HG02973 (cell line): ENCODE data around the gene UBE3B.

Experiments
- ATAC-seq: cut with Tn5 transposase; IDR thresholded peaks from one replicate; pipeline ENCODE4 v1.9.1; 2021; ENCODE audit warnings: moderate library complexity; ENCODE audit not compliant: unreplicated experiment

The UBE3B gene

DNA sequence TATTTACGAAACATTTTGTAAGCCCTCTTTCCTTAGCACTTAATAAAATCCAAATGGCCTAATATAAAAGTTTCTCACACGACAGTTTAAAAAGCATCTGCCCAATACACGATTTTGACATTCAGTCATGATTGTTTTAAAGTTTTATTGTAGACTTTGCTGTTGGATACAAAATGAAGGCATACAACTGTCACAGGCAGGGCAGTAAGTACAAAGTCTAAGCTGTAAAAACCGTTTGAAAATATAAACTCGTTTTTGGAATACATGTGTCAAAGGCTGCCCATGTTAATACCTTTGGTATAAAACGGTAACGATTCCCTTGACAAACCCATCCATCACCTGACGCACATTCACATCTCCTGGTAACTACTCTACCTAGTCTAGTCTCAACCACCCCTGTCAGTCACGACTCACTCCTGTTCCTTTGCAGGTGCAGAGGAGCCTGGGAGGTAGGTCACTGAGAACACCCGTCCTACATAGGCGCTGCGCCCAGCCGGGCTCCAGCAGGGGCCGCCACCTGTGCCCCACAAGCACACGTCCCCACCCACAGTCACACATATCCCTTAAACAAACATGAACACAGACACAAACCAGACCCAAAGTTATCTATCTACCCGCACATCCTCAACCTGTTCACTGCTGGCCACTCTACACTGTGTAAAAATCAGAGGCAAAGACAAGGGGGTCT lies 27.4 kb upstream of the UBE3B start:
- no peak for ATAC-seq

- ATAC-seq: no peak
Measured at GRCh38 chr12:109450980-109451379, 26.5 kb upstream of the UBE3B start.

DNA sequence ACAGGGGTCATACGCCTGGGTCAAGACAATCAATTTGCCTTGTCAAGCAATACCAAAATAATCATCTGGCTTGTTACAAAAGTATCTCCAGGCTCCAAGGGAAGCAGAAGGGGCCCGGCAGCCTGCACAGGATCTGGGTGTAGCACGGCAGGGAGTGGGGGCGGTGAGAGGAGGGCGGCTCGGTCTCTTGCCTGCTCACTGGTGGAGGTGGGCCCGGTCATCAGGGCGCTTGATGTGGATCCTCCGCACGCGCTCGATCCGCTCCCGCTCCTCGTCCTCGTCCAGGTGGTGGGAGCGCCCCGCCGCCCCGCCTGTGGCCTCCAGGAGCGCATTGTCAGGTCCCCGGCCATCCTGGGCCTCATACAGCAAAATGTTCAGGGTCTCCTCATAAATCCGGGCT lies 26.0 kb upstream of the UBE3B start:
- no peak for ATAC-seq

- no peak for ATAC-seq
Measured at GRCh38 chr12:109452489-109452888, 24.9 kb upstream of the UBE3B start.

- ATAC-seq: no peak
Measured at GRCh38 chr12:109455706-109456105, 21.7 kb upstream of the UBE3B start.

GRCh38 chr12:109458086-109458485 lies 19.3 kb upstream of the UBE3B start:
- no peak for ATAC-seq

- no peak for ATAC-seq
Measured at GRCh38 chr12:109458771-109459208, 18.6 kb upstream of the UBE3B start.

DNA sequence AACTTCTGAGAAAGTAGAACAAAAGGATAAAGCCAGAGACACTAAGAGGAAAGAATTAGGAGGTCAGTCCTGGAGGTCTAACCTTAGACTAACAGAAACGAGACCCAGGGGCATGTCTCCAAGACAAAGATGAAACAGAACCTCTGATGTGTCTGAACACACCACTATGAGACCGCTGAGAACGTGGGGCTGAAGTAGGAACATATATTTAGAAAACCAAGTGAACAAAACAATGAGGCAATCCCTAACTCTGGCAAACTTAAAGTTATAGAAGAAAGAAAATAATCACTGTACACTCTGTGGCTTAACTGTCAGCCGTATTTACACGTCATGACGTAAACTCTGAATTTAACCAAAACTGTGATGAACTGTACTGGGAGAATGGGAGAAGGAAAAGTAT lies 18.2 kb upstream of the UBE3B start:
- ATAC-seq: no peak

- no peak for ATAC-seq
Measured at GRCh38 chr12:109460538-109460937, 16.9 kb upstream of the UBE3B start.

DNA sequence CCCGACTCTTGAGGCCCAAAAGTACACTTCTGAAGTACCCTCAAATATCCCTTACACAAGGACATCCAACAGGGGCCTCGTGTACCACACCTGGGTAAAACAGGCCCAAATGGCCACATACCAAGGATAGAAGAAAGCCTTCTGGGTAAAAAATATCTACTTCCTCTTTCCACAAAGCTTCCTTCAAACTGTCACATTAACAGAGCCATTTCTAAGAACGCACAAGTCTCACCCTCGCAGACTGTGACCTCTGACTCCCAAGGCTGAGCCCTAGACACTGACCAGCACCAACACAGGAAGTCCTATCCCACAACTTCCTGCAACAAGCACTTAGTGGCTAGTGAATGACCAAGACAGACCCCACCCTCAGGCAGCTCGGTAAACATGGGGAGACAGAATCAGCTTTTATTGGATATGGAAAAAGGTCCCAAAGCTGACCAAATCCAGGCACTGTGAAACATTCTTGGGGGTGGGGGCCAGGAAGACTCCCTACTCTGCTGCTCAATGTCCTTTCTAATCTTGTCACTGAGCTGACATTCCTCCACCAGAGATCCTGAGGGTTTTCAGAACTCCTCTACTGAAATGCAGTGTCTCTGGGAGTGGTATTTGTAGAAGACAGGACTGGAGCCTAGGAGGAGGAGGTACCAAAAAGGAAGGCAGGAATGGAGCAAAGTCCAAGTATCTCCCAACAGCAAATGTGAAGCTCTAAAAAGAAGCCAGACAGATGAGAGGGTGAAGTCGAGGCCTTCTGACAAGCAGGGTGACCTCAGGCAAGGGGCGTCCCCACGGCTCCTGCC lies 16.2 kb upstream of the UBE3B start:
- ATAC-seq: no peak

DNA sequence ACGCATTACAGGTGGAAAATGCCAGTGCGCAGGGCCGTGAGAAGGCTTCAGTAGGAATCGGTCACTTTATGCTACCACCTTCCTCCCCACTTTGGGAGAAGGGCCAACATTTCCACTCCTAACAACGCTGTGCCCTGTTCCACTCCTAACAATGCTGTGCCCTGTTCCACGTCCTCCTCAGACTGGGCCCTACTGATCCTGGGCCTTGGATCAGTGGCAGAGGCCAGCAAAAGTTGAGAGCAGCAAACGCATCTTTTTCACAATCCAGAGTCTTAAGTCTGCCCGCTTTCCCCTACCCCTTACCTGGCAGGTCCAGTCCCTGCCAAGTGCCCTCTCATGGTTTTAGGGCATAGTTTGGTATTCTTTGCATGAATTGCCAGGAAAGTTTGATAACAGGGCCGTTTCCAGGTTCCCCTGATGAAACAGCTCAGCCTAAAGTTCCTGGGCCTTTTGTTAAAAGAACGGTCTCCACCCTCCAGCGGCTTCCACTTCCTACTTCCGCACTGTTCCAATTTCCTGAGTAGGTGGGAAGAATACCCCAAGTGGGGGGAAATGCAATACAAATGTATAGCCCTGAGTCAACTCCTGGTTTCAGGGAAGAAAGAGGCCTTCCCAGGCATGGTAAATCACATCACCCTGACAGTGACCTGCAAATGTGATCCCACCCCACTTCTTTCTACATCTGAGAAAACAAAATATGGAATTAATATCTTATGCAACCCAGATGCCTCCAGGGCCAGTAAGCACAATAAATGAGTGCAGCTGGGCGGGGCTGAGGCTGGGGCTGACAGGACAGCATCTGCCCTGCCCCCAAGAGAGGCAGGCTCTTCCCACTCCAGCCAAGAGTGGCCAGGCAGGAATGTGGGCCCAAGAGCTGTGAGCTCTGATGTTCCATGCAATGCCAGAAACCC lies 15.3 kb upstream of the UBE3B start:
- no peak for ATAC-seq

GRCh38 chr12:109462868-109463692 lies 14.4 kb upstream of the UBE3B start:
- no peak for ATAC-seq

- ATAC-seq: no peak
Measured at GRCh38 chr12:109463756-109464155, 13.7 kb upstream of the UBE3B start.

DNA sequence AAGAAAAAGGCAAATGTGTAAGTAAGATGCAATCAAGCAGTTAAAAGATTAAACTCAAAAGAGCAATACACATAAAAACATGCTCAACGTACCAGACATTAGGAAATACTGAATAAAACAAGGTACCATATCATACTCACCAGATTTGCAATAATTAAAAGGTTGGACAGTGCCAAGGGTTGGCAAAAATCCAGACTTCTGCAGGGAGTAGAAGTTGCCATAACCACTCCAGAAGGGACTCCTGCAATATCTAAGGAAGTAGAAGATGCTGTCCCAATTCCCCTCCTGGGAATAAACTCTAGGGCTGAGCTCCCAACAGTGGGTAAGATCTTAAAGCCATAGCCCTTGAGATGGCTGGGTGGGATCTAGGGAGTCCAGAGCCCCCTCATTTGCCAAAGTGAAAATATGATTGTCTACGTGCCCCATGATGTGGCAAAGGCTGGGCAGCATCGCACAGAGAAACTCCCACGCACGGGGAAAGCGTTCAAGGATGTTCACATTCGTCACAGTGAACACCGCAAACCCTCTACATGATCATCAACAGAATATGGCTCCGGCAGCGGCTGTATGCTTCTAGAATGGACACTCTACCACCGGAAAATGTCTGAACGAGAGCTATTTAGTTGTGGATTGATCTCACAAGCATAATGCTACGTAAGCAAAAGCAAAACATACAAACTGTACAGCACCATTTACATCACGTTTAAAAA lies 12.6 kb upstream of the UBE3B start:
- ATAC-seq: no peak

GRCh38 chr12:109466305-109466704 lies 11.1 kb upstream of the UBE3B start:
- ATAC-seq: no peak

DNA sequence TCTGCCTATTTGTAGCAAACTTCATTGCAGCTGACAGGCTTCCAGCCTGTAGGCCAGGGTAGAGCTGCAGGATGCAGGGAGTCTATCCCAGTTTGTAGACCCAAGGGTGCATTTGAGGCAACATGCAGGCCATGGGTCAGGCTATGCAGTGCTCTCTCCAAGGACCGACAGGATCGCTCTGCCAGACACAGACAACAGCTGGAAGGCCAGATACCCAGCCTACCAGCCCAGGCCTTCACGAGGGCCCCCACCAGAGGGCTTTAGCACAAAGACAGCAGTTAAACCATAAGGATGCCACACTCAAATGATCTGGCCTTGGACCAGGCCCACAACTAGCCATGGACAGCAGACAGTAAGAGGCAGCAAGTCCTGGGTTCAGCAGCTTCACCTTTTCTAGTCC lies 10.6 kb upstream of the UBE3B start:
- ATAC-seq: no peak

DNA sequence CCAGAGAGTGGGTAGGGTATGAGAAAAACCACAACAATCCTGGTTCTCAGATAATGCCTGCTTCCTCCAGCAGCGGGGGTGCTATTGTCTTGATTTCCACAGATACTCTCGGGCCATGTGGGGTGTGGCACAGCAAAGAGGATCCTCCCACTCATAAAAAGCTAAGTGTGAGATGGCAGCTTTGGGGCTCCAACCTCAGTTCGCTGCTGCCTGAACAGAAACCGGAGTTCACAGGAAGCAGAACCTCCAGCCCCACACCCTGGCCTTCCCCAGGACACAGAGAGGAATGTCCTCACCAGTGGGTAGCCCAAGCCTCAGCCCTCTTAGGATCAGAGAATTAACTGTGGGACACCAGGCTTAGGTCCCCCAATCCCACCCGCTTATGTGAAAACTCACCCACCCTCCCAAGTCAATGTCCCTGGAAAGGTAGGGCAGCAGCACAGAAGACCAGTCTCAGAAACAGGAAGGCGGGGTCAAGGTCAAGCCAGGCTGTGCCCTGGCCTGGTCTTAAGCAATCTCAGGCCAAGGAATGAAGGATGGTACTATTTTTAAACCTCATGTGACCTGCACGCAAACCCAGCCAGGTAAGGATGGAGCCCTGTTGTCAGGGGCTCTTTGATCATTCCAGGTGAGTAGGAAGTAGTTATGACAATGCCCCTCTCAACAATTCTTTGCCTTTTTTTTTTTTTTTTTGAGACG lies 9.3 kb upstream of the UBE3B start:
- ATAC-seq: no peak

GRCh38 chr12:109469517-109469916 lies 7.9 kb upstream of the UBE3B start:
- no peak for ATAC-seq

GRCh38 chr12:109473006-109473405 lies 4.4 kb upstream of the UBE3B start:
- no peak for ATAC-seq
